Putamen (tissue), 1 donor: Measurements from ENCODE around the gene PQBP1.
"Not testable (repeated sequence)": the region's sequence is repeated elsewhere in the genome, so short reads cannot be mapped to it uniquely, and the experiment has no call there.

Experiments used
- DNase-seq: peaks from one replicate; pipeline ENCODE4 v3.0.0-alpha.2; 2016; ENCODE audit warnings: low spot score

The PQBP1 gene

GRCh38 chrX:48897625-48898306 is at the start of gene PQBP1, which contains the start of gene TIMM17B:
PQBP1 (plus strand) TSS chrX:48897930; CDS start chrX:48898510, 580 bp downstream.
TIMM17B (minus strand) TSS chrX:48897768; CDS start chrX:48897749, 19 bp downstream.
- DNase-seq, result peak; percentile 94

GRCh38 chrX:48848847-48849246 is 48.9 kb upstream of the PQBP1 start:
- no peak for DNase-seq

GRCh38 chrX:48852857-48853256 is 44.9 kb upstream of the PQBP1 start:
- no peak for DNase-seq

GRCh38 chrX:48853494-48853893 is 44.2 kb upstream of the PQBP1 start:
- not testable (repeated sequence) for DNase-seq

GRCh38 chrX:48854121-48854804 is 43.5 kb upstream of the PQBP1 start:
- DNase-seq, result not testable (repeated sequence)

- DNase-seq, result no peak
These were observed 42.8 kb upstream of the PQBP1 start for GRCh38 chrX:48854898-48855297.

- no peak for DNase-seq
These were observed 33.5 kb upstream of the PQBP1 start for GRCh38 chrX:48864210-48864609.

GRCh38 chrX:48872017-48872416 is 25.7 kb upstream of the PQBP1 start:
- DNase-seq, result not testable (repeated sequence)

- DNase-seq, result not testable (repeated sequence)
These were observed 20.8 kb upstream of the PQBP1 start for GRCh38 chrX:48876944-48877343.

GRCh38 chrX:48883729-48884128 is 14.0 kb upstream of the PQBP1 start:
- DNase-seq, result no peak

GRCh38 chrX:48886586-48886985 is 11.1 kb upstream of the PQBP1 start:
- DNase-seq, result not testable (repeated sequence)

GRCh38 chrX:48890296-48890925 is 7.3 kb upstream of the PQBP1 start:
- no peak for DNase-seq

- no peak for DNase-seq
These were observed 6.8 kb upstream of the PQBP1 start for GRCh38 chrX:48890934-48891401.

GRCh38 chrX:48891402-48892288 is 6.1 kb upstream of the PQBP1 start:
- peak; percentile 73 for DNase-seq

GRCh38 chrX:48892896-48893295 is 4.8 kb upstream of the PQBP1 start:
- DNase-seq, result no peak

GRCh38 chrX:48893556-48894348 is 4.0 kb upstream of the PQBP1 start:
- DNase-seq, result no peak

GRCh38 chrX:48894891-48895290 is 2.8 kb upstream of the PQBP1 start:
- DNase-seq, result no peak

- DNase-seq, result no peak
These were observed 1.1 kb upstream of the PQBP1 start for GRCh38 chrX:48896611-48897011.

- no peak for DNase-seq
These were observed 539 bp upstream of the PQBP1 start for GRCh38 chrX:48897157-48897624.

- no peak for DNase-seq
These were observed 1.3 kb downstream of the PQBP1 start for GRCh38 chrX:48899078-48899410.

GRCh38 chrX:48901069-48901468 is 3.3 kb downstream of the PQBP1 start:
- no peak for DNase-seq
